ENCODE data around the gene TULP1. TPM values are rescaled to one million over a fixed set of nuclear protein-coding genes. Genes with fewer than 3 reads are reported as not detected.
A peak's percentile ranks its signal among the peaks of the same experiment; 100 is the strongest.

The TULP1 gene
- total RNA-seq, 2 experiments from 2014 or later = not detected

DNA sequence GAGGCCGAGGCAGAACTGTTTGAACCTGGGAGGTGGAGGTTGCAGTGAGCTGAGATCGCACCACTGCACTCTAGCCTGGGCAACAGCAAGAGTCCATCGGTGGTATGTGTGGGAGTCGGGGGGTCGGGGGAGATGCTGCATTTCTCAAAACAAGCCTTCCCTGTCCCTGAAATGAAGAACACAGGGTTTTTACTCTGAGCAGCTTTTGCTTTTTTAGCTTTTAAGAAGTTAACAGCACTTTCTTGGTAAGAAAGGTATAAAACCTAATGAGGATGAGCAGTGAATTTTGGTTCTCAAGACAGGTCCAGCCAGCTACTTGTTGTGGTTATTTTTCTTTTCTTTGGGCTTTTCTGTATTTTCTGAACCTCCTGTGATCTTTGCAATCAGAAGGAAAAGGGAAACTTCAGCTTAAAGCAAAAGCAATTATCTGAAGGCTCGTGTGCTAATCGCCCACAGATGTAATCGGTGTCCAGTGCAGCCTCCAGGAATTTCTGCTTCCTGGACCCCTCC is 40.8 kb downstream of the TULP1 start:
- H3K27ac Mint-ChIP-seq = peak overlapping the region; percentile 63
- peak overlapping the region; percentile 99 for H3K4me3 Mint-ChIP-seq
- peaks cover 46% of the 10 kb centered on the region for H3K4me1 Mint-ChIP-seq
- ATAC-seq = no peak
- no peaks in the 10 kb centered on the region for H3K27me3 Mint-ChIP-seq
- H3K9me3 Mint-ChIP-seq (ENCODE audit: low read depth) = no peaks in the 10 kb centered on the region
- peaks cover 48% of the 10 kb centered on the region for H3K36me3 Mint-ChIP-seq
- CTCF ChIA-PET = interaction anchor here (0.8 to 3.3 kb wide), 7 partner anchors 9 to 178 kb away, joined by 3 to 18 read pairs (median 4); partner anchors contain the start of genes DEF6 and PPARD
- no peak for DNase-seq

- peaks cover 51% of the 10 kb centered on the region for H3K36me3 Mint-ChIP-seq
- H3K4me3 Mint-ChIP-seq = peak overlapping the region; percentile 99
Observed at GRCh38 chr6:35470663-35471120, 42.0 kb downstream of the TULP1 start.

GRCh38 chr6:35469751-35470662 is 42.7 kb downstream of the TULP1 start:
- Mint-ChIP-seq H3K27ac (peak overlapping the region; percentile 97), H3K9me3 (ENCODE audit: low read depth) (no peaks in the 10 kb centered on the region), H3K4me1 (peaks cover 45% of the 10 kb centered on the region), H3K27me3 (no peaks in the 10 kb centered on the region), H3K4me3 (peak overlapping the region; percentile 99), H3K36me3 (peaks cover 53% of the 10 kb centered on the region)
- ATAC-seq (no peak), DNase-seq (no peak)
- CTCF ChIA-PET = interaction anchor here (1.5 to 5.7 kb wide), 3 partner anchors 20 to 172 kb away, joined by 4 to 71 read pairs (median 18); partner anchors contain the start of genes DEF6, FANCE and PPARD

More at GRCh38 chr6:35470663-35471120, 42.0 kb downstream of the TULP1 start:
- Mint-ChIP-seq H3K9me3 (ENCODE audit: low read depth) (no peaks in the 10 kb centered on the region), H3K27me3 (no peaks in the 10 kb centered on the region), H3K4me1 (peaks cover 45% of the 10 kb centered on the region), H3K27ac (peak overlapping the region; percentile 97)
- CTCF ChIA-PET = interaction anchor here (0.9 to 3.3 kb wide), 5 partner anchors 10 to 173 kb away, joined by 3 to 18 read pairs (median 4); partner anchors contain the start of genes DEF6 and PPARD
- ATAC-seq (no peak), DNase-seq (no peak)

DNA sequence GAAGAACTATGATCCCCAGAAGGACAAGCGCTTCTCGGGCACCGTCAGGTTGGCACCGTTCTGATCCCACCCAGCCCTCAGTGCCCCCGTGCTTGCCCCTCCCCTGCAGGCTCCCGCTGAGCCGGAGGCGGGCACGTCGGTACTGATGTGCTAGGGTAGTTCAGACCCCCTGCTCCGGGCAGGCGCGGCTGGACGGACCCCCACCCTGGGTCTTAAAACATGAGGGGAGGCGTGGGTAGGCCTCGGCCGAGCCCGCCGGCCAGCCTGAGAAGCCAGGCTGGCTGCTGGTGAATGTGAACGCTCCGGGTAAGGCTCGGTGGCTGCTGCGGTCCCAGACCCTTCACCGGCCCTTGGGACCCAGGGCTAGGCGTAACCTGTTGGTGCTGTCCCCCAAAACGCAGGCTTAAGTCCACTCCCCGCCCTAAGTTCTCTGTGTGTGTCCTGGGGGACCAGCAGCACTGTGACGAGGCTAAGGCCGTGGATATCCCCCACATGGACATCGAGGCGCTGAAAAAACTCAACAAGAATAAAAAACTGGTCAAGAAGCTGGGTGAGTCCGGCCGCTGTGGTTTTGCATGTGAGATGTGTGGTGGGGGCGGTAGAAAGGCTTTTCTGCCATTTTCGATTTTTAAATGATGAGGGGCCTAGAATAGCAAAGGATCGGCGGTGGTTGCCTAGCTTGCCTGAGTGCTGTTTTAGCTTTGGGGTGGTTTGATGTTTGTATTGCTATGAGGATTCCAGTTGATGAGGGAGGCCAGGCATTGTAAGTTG is 43.5 kb downstream of the TULP1 start:
- peak overlapping the region; percentile 97 for H3K27ac Mint-ChIP-seq
- H3K4me3 Mint-ChIP-seq = peak overlapping the region; percentile 99
- H3K27me3 Mint-ChIP-seq = no peaks in the 10 kb centered on the region
- CTCF ChIA-PET = interaction anchor here (0.7 to 5.7 kb wide), 9 partner anchors 8 to 268 kb away, joined by 3 to 71 read pairs (median 10); partner anchors contain the start of genes ARMC12, DEF6, FANCE and PPARD
- ATAC-seq (peak; percentile 5), DNase-seq (no peak)
- no peaks in the 10 kb centered on the region for H3K9me3 Mint-ChIP-seq (ENCODE audit: low read depth)
- peaks cover 45% of the 10 kb centered on the region for H3K4me1 Mint-ChIP-seq
- peaks cover 57% of the 10 kb centered on the region for H3K36me3 Mint-ChIP-seq

DNA sequence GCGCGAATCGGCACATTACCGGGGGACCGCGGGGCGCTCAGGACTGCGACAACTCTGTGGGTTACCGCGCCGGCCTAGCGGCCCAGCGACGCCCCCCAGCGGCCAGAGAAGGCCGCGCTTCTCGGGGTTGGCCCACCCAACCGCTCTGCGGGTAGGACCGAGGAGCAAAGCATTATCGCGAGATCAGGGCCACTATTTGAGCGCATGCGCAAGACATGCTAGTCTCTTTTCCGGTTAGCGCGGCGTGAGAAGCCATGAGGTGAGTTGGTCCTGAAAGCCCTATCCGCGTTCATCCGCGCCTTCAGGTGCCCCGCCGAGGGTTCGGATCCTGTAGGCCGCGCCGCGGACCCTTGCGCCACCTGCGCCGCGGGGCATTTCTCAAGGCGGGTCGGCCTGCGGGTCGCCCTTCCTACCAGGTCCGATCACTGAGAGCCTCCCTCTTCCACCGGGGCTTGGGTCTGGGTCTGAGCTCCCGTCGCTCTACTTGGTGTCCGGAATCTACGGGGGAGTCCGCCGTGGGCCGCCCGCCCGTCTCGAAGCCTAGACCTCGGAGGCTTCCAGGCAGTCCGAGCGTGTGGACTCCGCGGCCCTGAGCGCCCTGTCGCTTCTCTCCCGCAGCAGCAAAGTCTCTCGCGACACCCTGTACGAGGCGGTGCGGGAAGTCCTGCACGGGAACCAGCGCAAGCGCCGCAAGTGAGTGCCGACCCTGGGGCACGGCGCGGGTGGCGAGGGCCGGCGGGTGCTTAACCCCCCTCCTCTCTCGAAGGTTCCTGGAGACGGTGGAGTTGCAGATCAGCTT is 44.3 kb downstream of the TULP1 start, which contains the start of gene RPL10A:
RPL10A (plus strand) TSS at position 221 of the 799 bp plus-strand sequence; CDS start at position 255, 34 bp downstream.
- ATAC-seq (peak; percentile 87), DNase-seq (peak; percentile 98)
- H3K27ac Mint-ChIP-seq = peak within 1 kb of the TSS; percentile 97
- peaks cover 57% of the 10 kb centered on the region for H3K36me3 Mint-ChIP-seq
- no peaks in the 10 kb centered on the region for H3K9me3 Mint-ChIP-seq (ENCODE audit: low read depth)
- H3K27me3 Mint-ChIP-seq = no peaks in the 10 kb centered on the region
- peaks cover 43% of the 10 kb centered on the region for H3K4me1 Mint-ChIP-seq
- CTCF ChIA-PET = interaction anchor here (0.7 to 5.7 kb wide), 22 partner anchors 9 to 441 kb away, joined by 3 to 71 read pairs (median 4); partner anchors contain the start of genes ARMC12, DEF6, FANCE and PPARD
- H3K4me3 Mint-ChIP-seq = peak within 1 kb of the TSS; percentile 99

DNA sequence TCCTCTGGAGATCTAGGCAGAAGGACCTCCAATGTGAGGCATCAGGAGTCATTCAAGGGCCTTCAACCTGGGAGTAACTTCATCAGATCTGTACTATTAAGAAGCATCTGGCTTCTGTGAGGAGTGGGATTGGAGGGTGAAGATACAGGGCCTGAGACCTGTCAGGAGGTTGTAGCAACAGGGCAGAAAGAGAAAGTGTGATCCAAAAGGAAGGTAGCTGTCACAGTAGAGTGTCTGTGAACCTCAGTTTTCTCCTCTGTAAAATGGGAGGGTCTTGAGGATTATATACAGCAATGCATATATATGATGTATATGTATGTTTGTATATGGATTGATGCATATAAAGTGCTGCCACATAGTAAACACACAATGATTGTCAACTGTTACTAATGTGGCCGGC is 47.0 kb downstream of the TULP1 start:
- ATAC-seq = no peak
- Mint-ChIP-seq H3K27me3 (no peaks in the 10 kb centered on the region), H3K36me3 (peaks cover 46% of the 10 kb centered on the region), H3K4me3 (no peak overlapping the region), H3K27ac (no peak overlapping the region), H3K4me1 (peaks cover 23% of the 10 kb centered on the region), H3K9me3 (ENCODE audit: low read depth) (no peaks in the 10 kb centered on the region)
- DNase-seq = no peak
- CTCF ChIA-PET = interaction anchor here (1.3 to 5.7 kb wide), 6 partner anchors 16 to 271 kb away, joined by 4 to 71 read pairs (median 22); partner anchors contain the start of genes ARMC12, DEF6, FANCE and PPARD

DNA sequence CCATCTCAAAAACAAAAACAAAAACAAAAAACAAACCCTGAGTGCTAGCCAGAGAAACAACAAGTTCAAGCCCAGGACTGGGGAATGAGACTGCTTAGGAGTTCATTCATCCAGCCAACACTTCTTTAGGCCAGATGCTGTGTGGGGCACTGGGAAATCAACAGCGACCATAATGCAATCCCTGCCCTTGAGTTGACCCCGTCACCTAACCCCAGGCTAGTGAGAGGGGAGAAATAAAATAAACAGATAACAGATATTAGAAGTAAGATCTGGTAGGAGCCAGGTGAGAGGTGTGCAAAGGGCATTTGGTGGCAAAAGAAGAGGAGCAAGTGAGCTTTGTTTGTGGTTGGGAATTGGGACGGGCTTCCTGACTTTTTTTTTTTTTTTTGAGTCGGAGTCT is 49.4 kb downstream of the TULP1 start:
- Mint-ChIP-seq H3K36me3 (peaks cover 29% of the 10 kb centered on the region), H3K27me3 (no peaks in the 10 kb centered on the region), H3K4me1 (peaks cover 10% of the 10 kb centered on the region), H3K9me3 (ENCODE audit: low read depth) (no peaks in the 10 kb centered on the region), H3K4me3 (no peak overlapping the region), H3K27ac (no peak overlapping the region)
- CTCF ChIA-PET = interaction anchor here (1.5 kb wide), 4 partner anchors 11 to 169 kb away, joined by 3 to 5 read pairs (median 4); partner anchors contain the start of genes FANCE and PPARD
- DNase-seq (no peak), ATAC-seq (no peak)

- no peak overlapping the region for H3K27ac Mint-ChIP-seq
- H3K4me1 Mint-ChIP-seq = no peaks in the 10 kb centered on the region
- peaks cover 25% of the 10 kb centered on the region for H3K36me3 Mint-ChIP-seq
- ATAC-seq (no peak), DNase-seq (no peak)
- no peaks in the 10 kb centered on the region for H3K9me3 Mint-ChIP-seq (ENCODE audit: low read depth)
- CTCF ChIA-PET = interaction anchor here (1.2 kb wide), 2 partner anchors 9 to 10 kb away, joined by 3 read pairs; partner anchors contain the start of gene FANCE
- H3K27me3 Mint-ChIP-seq = no peaks in the 10 kb centered on the region
- H3K4me3 Mint-ChIP-seq = no peak overlapping the region
Observed at GRCh38 chr6:35461270-35461669, 51.4 kb downstream of the TULP1 start.

GRCh38 chr6:35457907-35458306 is 54.8 kb downstream of the TULP1 start:
- H3K4me1 Mint-ChIP-seq = peaks cover 17% of the 10 kb centered on the region
- CTCF ChIA-PET = interaction anchor here (1.1 to 1.2 kb wide), 2 partner anchors 10 to 116 kb away, joined by 3 to 4 read pairs; no protein-coding TSS in a partner anchor
- H3K9me3 Mint-ChIP-seq (ENCODE audit: low read depth) = no peaks in the 10 kb centered on the region
- no peaks in the 10 kb centered on the region for H3K27me3 Mint-ChIP-seq
- DNase-seq (no peak), ATAC-seq (no peak)
- no peak overlapping the region for H3K4me3 Mint-ChIP-seq
- no peak overlapping the region for H3K27ac Mint-ChIP-seq
- peaks cover 20% of the 10 kb centered on the region for H3K36me3 Mint-ChIP-seq

GRCh38 chr6:35454391-35455110 is 58.1 kb downstream of the TULP1 start:
- Mint-ChIP-seq H3K27ac (no peak overlapping the region), H3K4me1 (peaks cover 31% of the 10 kb centered on the region), H3K27me3 (peaks cover 10% of the 10 kb centered on the region), H3K4me3 (no peak overlapping the region), H3K9me3 (ENCODE audit: low read depth) (no peaks in the 10 kb centered on the region), H3K36me3 (peaks cover 13% of the 10 kb centered on the region)
- CTCF ChIA-PET = interaction anchor here (0.6 to 9.6 kb wide), 5 partner anchors 13 to 712 kb away, joined by 3 to 181 read pairs (median 3); partner anchors contain the start of genes PPARD and RPL10A
- no peak for ATAC-seq
- no peak for DNase-seq

DNA sequence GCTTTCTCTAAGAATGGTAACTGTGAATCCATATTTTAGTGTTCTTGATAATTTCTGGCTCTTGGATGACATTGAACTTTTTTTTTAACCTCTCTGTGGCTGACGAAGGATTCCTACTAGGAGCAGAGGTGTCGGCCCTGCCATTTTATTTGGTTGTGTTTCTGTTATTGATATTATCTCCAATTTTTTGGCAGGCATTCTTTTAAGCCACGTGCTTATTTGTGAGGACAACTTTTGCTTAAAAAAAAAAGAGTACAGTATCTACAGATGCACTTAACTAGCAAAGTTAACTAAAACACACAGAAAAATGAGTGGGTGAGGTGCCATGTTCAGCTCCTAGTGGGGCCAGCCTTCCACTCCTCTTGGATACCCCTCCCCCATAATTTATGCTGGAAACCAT is 59.5 kb downstream of the TULP1 start:
- CTCF ChIA-PET = interaction anchor here (1.0 to 9.6 kb wide), 9 partner anchors 8 to 156 kb away, joined by 3 to 181 read pairs (median 9); partner anchors contain the start of genes DEF6, PPARD and RPL10A
- Mint-ChIP-seq H3K9me3 (ENCODE audit: low read depth) (no peaks in the 10 kb centered on the region), H3K27me3 (peaks cover 10% of the 10 kb centered on the region), H3K27ac (peak overlapping the region; percentile 30), H3K4me3 (peak overlapping the region; percentile 69), H3K4me1 (peaks cover 34% of the 10 kb centered on the region), H3K36me3 (peaks cover 8% of the 10 kb centered on the region)
- DNase-seq (no peak), ATAC-seq (no peak)
